GM23338 (cell line): ENCODE data around the gene THBS2. TPM values are rescaled to one million over a fixed set of nuclear protein-coding genes. Genes with fewer than 3 reads are reported as not detected.

ENCODE experiments used
- ATAC-seq: fragments of 200-7000 bp; cut with Tn5 transposase; 3 replicates; pipeline ENCODE4 v1.9.1; 2020
- DNase-seq: peaks from one replicate; pipeline ENCODE4 v3.0.0-alpha.2; 2015; ENCODE audit warnings: low spot score
- H2AFZ ChIP-seq: fragments of 200-600 bp; sonication (generic); 2 replicates; pipeline ENCODE4 v1.8.0; 2016; ENCODE audit warnings: antibody characterized with exemption, mild to moderate bottlenecking, moderate library complexity
- H3F3A ChIP-seq: fragments of 200-600 bp; sonication (generic); replicated peaks from 2 replicates; pipeline ENCODE4 v1.8.0; 2017; ENCODE audit warnings: antibody characterized with exemption, mixed run types, low read depth
- H3K27ac ChIP-seq: fragments of 200-600 bp; sonication (generic); 2 replicates; pipeline ENCODE4 v1.6.1; 2016; ENCODE audit warnings: low read depth
- H3K27me3 ChIP-seq: fragments of 200-600 bp; sonication (generic); 2 replicates; pipeline ENCODE4 v1.8.0; 2016; ENCODE audit warnings: mild to moderate bottlenecking, mixed run types, moderate library complexity; ENCODE audit not compliant: insufficient read depth
- H3K36me3 ChIP-seq: fragments of 200-600 bp; sonication (generic); 2 replicates; pipeline ENCODE4 v1.8.0; 2016; ENCODE audit warnings: mild to moderate bottlenecking; ENCODE audit not compliant: insufficient read depth
- H3K4me1 ChIP-seq: fragments of 200-600 bp; sonication (generic); 2 replicates; pipeline ENCODE4 v1.8.0; 2016; ENCODE audit warnings: mild to moderate bottlenecking, moderate library complexity; ENCODE audit not compliant: insufficient read depth
- H3K4me2 ChIP-seq: fragments of 200-600 bp; sonication (generic); 2 replicates; pipeline ENCODE4 v1.7.1; 2017; ENCODE audit warnings: mixed run types
- H3K4me3 ChIP-seq: fragments of 200-600 bp; sonication (generic); 2 replicates; pipeline ENCODE4 v1.6.1; 2016; ENCODE audit warnings: mixed run types
- H3K79me2 ChIP-seq: fragments of 200-600 bp; sonication (generic); replicated peaks from 2 replicates; pipeline ENCODE4 v1.8.0; 2017; ENCODE audit warnings: mild to moderate bottlenecking; ENCODE audit not compliant: insufficient read depth
- H3K9me2 ChIP-seq: fragments of 200-600 bp; sonication (generic); 2 replicates; pipeline ENCODE4 v1.8.0; 2017; ENCODE audit not compliant: insufficient read depth
- H4K20me1 ChIP-seq: fragments of 200-600 bp; sonication (generic); replicated peaks from 2 replicates; pipeline ENCODE4 v1.8.0; 2017; ENCODE audit warnings: mild to moderate bottlenecking; ENCODE audit not compliant: insufficient read depth
- H3K27ac Mint-ChIP-seq: 2 replicates; pipeline ENCODE4 v1.8.0; 2020; ENCODE audit warnings: inconsistent platforms, mild to moderate bottlenecking, moderate library complexity, mixed read lengths
- H3K27me3 Mint-ChIP-seq: 3 replicates; pipeline ENCODE4 v1.8.0; 2022; ENCODE audit warnings: low read depth, mild to moderate bottlenecking, moderate library complexity, mixed read lengths, inconsistent platforms; ENCODE audit not compliant: insufficient read depth, poor library complexity
- H3K36me3 Mint-ChIP-seq: 3 replicates; pipeline ENCODE4 v1.8.0; 2021; ENCODE audit warnings: low read depth, mild to moderate bottlenecking, inconsistent platforms, moderate library complexity, mixed read lengths
- H3K4me1 Mint-ChIP-seq: 3 replicates; pipeline ENCODE4 v1.8.0; 2020; ENCODE audit warnings: mild to moderate bottlenecking, inconsistent platforms, mixed read lengths
- H3K4me3 Mint-ChIP-seq: 3 replicates; pipeline ENCODE4 v1.8.0; 2021; ENCODE audit warnings: moderate library complexity, mild to moderate bottlenecking, inconsistent platforms, mixed read lengths
- H3K9me3 Mint-ChIP-seq: 3 replicates; pipeline ENCODE4 v1.8.0; 2020; ENCODE audit warnings: moderate library complexity, mild to moderate bottlenecking, inconsistent platforms, mixed read lengths
- CREB1 ChIP-seq: fragments of 250-450 bp; sonication (Bioruptor Pico); IDR thresholded peaks from 2 replicates; pipeline ENCODE4 v1.5.0; 2020; ENCODE audit warnings: low read depth, mild to moderate bottlenecking, moderate library complexity
- ETS1 ChIP-seq: IDR thresholded peaks from 2 replicates; pipeline ENCODE4 v1.6.1; 2016; ENCODE audit warnings: antibody characterized with exemption
- EZH2 ChIP-seq: fragments of 200-600 bp; sonication (generic); IDR thresholded peaks from one replicate; pipeline ENCODE4 v1.8.0; 2017; ENCODE audit warnings: antibody characterized with exemption, mild to moderate bottlenecking, low read depth; ENCODE audit not compliant: unreplicated experiment
- EZH2phosphoT487 ChIP-seq: fragments of 200-600 bp; sonication (generic); IDR thresholded peaks from one replicate; pipeline ENCODE4 v1.8.1; 2018; ENCODE audit warnings: antibody characterized with exemption; ENCODE audit not compliant: unreplicated experiment
- POLR2AphosphoS5 ChIP-seq: IDR thresholded peaks from 2 replicates; pipeline ENCODE4 v1.6.1; 2016; ENCODE audit warnings: antibody characterized with exemption, low read depth
- ZNF331 ChIP-seq: fragments of 250-450 bp; sonication (Bioruptor Pico); IDR thresholded peaks from 2 replicates; pipeline ENCODE4 v1.5.0; 2020; ENCODE audit warnings: low read depth, mild to moderate bottlenecking, moderate library complexity
- ZNF462 ChIP-seq: fragments of 250-450 bp; sonication (Bioruptor Pico); IDR thresholded peaks from 2 replicates; pipeline ENCODE4 v1.5.0; 2020; ENCODE audit warnings: mild to moderate bottlenecking, moderate library complexity
- polyA plus RNA-seq: library from polyadenylated mRNA; unstranded; fragments of >200 nt; fragmentation: Nextera tagmentation; extraction: Ambion mirVana; gene quantifications from 2 replicates; pipeline ENCODE4 v1.2.1, GENCODE V29; 2016
- total RNA-seq: library from RNA; depleted of rRNA; stranded (reverse); fragments of >200 nt; shearing (Covaris generic); gene quantifications from 2 replicates; pipeline ENCODE4 v1.2.3, GENCODE V29; 2014
- TF ChIP-seq, protein P1 (sequence below), 2 experiments: fragments of 200-600 bp in 1 of 2; sonication (generic) in 1 of 2; conservative IDR thresholded peaks; 2 replicates each; pipeline versions ENCODE4 v1.5.1 to v1.6.1; 2016 to 2017; ENCODE audit warnings: antibody characterized with exemption in 2 of 2, low read depth in 2 of 2, mild to moderate bottlenecking in 2 of 2, moderate library complexity in 1 of 2

Gene THBS2
- total and polyA plus RNA-seq, 2 experiments from 2014 or later: 7.9 to 44.7 TPM

GRCh38 chr6:169233181-169233580 lies 20.5 kb downstream of the THBS2 start:
- Mint-ChIP-seq H3K27me3 (peaks cover 15% of the 10 kb centered on the region), H3K36me3 (peaks cover 56% of the 10 kb centered on the region), H3K4me1 (no peaks in the 10 kb centered on the region; the same call in 2 of the 3 replicates), H3K4me3 (no peak overlapping the region), H3K27ac (no peak overlapping the region), H3K9me3 (peaks cover 11% of the 10 kb centered on the region)
- Histone ChIP-seq H4K20me1 (no peaks in the 10 kb centered on the region), H3K4me2 (no peak overlapping the region), H3K36me3 (no peaks in the 10 kb centered on the region), H2AFZ (no peak overlapping the region), H3K4me3 (no peak overlapping the region), H3K79me2 (no peaks in the 10 kb centered on the region), H3K4me1 (no peaks in the 10 kb centered on the region), H3K27ac (no peak overlapping the region), H3K9me2 (no peaks in the 10 kb centered on the region), H3K27me3 (no peaks in the 10 kb centered on the region), H3F3A (no peaks in the 10 kb centered on the region)
- ATAC-seq (no peak), DNase-seq (no peak)
- TF ChIP-seq ETS1: no peak
- TF ChIP-seq EZH2phosphoT487: no peak
- TF ChIP-seq POLR2AphosphoS5: no peak
- no peak for TF ChIP-seq CREB1 (CRISPR knock-in tag)
- TF ChIP-seq ZNF331: no peak
- no peak for TF ChIP-seq EZH2
- TF ChIP-seq, protein P1, sequence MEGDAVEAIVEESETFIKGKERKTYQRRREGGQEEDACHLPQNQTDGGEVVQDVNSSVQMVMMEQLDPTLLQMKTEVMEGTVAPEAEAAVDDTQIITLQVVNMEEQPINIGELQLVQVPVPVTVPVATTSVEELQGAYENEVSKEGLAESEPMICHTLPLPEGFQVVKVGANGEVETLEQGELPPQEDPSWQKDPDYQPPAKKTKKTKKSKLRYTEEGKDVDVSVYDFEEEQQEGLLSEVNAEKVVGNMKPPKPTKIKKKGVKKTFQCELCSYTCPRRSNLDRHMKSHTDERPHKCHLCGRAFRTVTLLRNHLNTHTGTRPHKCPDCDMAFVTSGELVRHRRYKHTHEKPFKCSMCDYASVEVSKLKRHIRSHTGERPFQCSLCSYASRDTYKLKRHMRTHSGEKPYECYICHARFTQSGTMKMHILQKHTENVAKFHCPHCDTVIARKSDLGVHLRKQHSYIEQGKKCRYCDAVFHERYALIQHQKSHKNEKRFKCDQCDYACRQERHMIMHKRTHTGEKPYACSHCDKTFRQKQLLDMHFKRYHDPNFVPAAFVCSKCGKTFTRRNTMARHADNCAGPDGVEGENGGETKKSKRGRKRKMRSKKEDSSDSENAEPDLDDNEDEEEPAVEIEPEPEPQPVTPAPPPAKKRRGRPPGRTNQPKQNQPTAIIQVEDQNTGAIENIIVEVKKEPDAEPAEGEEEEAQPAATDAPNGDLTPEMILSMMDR (conservative IDR thresholded peaks at IDR 0.05; ENCODE audit: low read depth in 2 of 2): no peak
- no peak for TF ChIP-seq ZNF462 (CRISPR knock-in tag)
